MM.1S (cell line): ENCODE results near the gene ATP8B1.

Experiments
- DNase-seq: peaks from one replicate; pipeline ENCODE4 v3.0.0-alpha.2; 2015
- H2AFZ ChIP-seq: fragments of 300-600 bp; sonication (generic); 2 replicates; pipeline ENCODE4 v1.6.0; 2016; ENCODE audit warnings: antibody characterized with exemption, low read length
- H3F3A ChIP-seq: fragments of 300-600 bp; sonication (generic); 2 replicates; pipeline ENCODE4 v1.6.1; 2016; ENCODE audit warnings: mild to moderate bottlenecking, antibody characterized with exemption, low read length, moderate library complexity, mixed read lengths; ENCODE audit not compliant: insufficient read depth
- H3K27ac ChIP-seq: fragments of 300-600 bp; sonication (generic); 2 replicates; pipeline ENCODE4 v1.5.1; 2016; ENCODE audit warnings: mild to moderate bottlenecking, low read length
- H3K27me3 ChIP-seq: fragments of 300-600 bp; sonication (generic); replicated peaks from 2 replicates; pipeline ENCODE4 v1.6.0; 2016; ENCODE audit warnings: low read length; ENCODE audit not compliant: insufficient read depth
- H3K36me3 ChIP-seq: fragments of 300-600 bp; sonication (generic); replicated peaks from 2 replicates; pipeline ENCODE4 v1.6.1; 2016; ENCODE audit warnings: mild to moderate bottlenecking, low read length, mixed read lengths; ENCODE audit not compliant: insufficient read depth
- H3K4me1 ChIP-seq: fragments of 300-600 bp; sonication (generic); 2 replicates; pipeline ENCODE4 v1.6.1; 2016; ENCODE audit warnings: low read length, mixed read lengths
- H3K4me2 ChIP-seq: fragments of 300-600 bp; sonication (generic); 2 replicates; pipeline ENCODE4 v1.6.0; 2016; ENCODE audit warnings: low read depth, low read length
- H3K4me3 ChIP-seq: fragments of 300-600 bp; sonication (generic); 2 replicates; pipeline ENCODE4 v1.5.1; 2016; ENCODE audit warnings: low read length, mixed read lengths
- H3K79me2 ChIP-seq: fragments of 300-600 bp; sonication (generic); 2 replicates; pipeline ENCODE4 v1.6.1; 2016; ENCODE audit warnings: mixed run types, low read length, mixed read lengths
- H3K9ac ChIP-seq: fragments of 300-600 bp; sonication (generic); 2 replicates; pipeline ENCODE4 v1.6.1; 2016; ENCODE audit warnings: low read length, mixed read lengths
- H3K9me2 ChIP-seq: fragments of 300-600 bp; sonication (generic); replicated peaks from 2 replicates; pipeline ENCODE4 v1.6.1; 2016; ENCODE audit warnings: mild to moderate bottlenecking, low read length, mixed read lengths; ENCODE audit not compliant: insufficient read depth
- H3K9me3 ChIP-seq: fragments of 300-600 bp; sonication (generic); replicated peaks from 2 replicates; pipeline ENCODE4 v1.6.1; 2016; ENCODE audit warnings: mild to moderate bottlenecking, low read length, mixed read lengths; ENCODE audit not compliant: insufficient read depth
- H4K20me1 ChIP-seq: fragments of 300-600 bp; sonication (generic); 2 replicates; pipeline ENCODE4 v1.6.1; 2016; ENCODE audit warnings: mild to moderate bottlenecking, low read length, moderate library complexity, mixed read lengths; ENCODE audit not compliant: insufficient read depth
- EZH2 ChIP-seq: fragments of 300-600 bp; sonication (generic); optimal IDR thresholded peaks from 2 replicates; pipeline ENCODE3; 2017; ENCODE audit warnings: low read depth, mild to moderate bottlenecking, antibody characterized with exemption, low read length, mixed read lengths
- EZH2phosphoT487 ChIP-seq: fragments of 300-600 bp; sonication (generic); IDR thresholded peaks from 2 replicates; pipeline ENCODE4 v1.6.1; 2018; ENCODE audit warnings: antibody characterized with exemption, low read length
- TF ChIP-seq, protein P1 (sequence below): fragments of 300-600 bp; sonication (generic); IDR thresholded peaks from 2 replicates; pipeline ENCODE4 v1.5.1; 2016; ENCODE audit warnings: antibody characterized with exemption, low read length, mixed read lengths

ATP8B1 gene

DNA sequence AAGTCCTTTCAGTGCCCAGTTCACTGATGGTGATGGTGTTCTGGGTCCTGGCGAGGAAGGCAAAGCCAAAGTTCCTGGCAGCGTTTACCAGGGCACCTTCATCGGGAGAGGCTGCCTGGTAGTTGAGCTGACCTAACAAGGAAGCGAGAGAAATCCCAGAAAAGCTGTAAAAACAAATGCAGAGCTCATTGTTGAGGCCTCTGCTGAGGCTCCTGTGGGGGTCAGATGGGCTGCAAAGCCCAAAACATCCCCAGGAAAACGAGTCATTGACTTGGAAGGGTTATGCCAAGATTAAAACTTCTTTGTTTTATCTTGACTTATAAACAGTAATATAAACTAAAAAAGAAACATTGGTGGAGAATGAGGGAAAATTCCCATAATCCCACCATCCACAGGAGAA, 128.2 kb downstream of the ATP8B1 start:
- Histone ChIP-seq H3K9me2 (no peaks in the 10 kb centered on the region), H3K27ac (no peak overlapping the region), H3K79me2 (no peaks in the 10 kb centered on the region), H2AFZ (no peak overlapping the region), H3K36me3 (no peaks in the 10 kb centered on the region), H4K20me1 (no peaks in the 10 kb centered on the region), H3K4me1 (no peaks in the 10 kb centered on the region), H3K9me3 (no peaks in the 10 kb centered on the region), H3K9ac (no peak overlapping the region), H3K4me2 (no peak overlapping the region), H3K27me3 (no peaks in the 10 kb centered on the region), H3K4me3 (no peak overlapping the region), H3F3A (no peaks in the 10 kb centered on the region)
- no peak for DNase-seq
- TF ChIP-seq EZH2phosphoT487 (no peak), EZH2 (no peak)
- TF ChIP-seq, protein P1, sequence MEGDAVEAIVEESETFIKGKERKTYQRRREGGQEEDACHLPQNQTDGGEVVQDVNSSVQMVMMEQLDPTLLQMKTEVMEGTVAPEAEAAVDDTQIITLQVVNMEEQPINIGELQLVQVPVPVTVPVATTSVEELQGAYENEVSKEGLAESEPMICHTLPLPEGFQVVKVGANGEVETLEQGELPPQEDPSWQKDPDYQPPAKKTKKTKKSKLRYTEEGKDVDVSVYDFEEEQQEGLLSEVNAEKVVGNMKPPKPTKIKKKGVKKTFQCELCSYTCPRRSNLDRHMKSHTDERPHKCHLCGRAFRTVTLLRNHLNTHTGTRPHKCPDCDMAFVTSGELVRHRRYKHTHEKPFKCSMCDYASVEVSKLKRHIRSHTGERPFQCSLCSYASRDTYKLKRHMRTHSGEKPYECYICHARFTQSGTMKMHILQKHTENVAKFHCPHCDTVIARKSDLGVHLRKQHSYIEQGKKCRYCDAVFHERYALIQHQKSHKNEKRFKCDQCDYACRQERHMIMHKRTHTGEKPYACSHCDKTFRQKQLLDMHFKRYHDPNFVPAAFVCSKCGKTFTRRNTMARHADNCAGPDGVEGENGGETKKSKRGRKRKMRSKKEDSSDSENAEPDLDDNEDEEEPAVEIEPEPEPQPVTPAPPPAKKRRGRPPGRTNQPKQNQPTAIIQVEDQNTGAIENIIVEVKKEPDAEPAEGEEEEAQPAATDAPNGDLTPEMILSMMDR: no peak

DNA sequence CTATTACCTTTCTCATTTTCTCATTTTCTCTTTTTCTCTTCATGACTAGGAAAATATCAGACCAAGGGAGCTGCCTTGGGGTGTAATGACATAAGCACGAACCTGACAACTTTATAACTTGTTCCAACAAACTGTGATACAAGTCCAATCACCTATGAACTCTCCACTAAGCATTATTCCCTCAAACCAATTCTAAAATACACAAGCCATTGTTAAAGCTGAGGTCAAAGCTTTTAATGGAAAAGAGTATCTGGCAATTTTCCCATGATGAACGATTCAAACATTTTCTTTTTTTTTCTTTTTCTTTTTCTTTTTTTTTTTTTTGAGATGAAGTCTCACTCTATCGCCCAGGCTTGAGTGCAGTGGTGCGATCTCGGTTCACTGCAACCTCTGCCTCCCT, 133.1 kb downstream of the ATP8B1 start:
- Histone ChIP-seq H3K27me3 (no peaks in the 10 kb centered on the region), H3F3A (no peaks in the 10 kb centered on the region), H3K4me3 (no peak overlapping the region), H4K20me1 (no peaks in the 10 kb centered on the region), H3K36me3 (no peaks in the 10 kb centered on the region), H3K27ac (no peak overlapping the region), H3K79me2 (no peaks in the 10 kb centered on the region), H3K4me2 (no peak overlapping the region), H3K4me1 (no peaks in the 10 kb centered on the region), H2AFZ (no peak overlapping the region), H3K9me3 (no peaks in the 10 kb centered on the region), H3K9me2 (no peaks in the 10 kb centered on the region), H3K9ac (no peak overlapping the region)
- TF ChIP-seq EZH2: no peak
- TF ChIP-seq, protein P1: no peak
- no peak for TF ChIP-seq EZH2phosphoT487
- no peak for DNase-seq

DNA sequence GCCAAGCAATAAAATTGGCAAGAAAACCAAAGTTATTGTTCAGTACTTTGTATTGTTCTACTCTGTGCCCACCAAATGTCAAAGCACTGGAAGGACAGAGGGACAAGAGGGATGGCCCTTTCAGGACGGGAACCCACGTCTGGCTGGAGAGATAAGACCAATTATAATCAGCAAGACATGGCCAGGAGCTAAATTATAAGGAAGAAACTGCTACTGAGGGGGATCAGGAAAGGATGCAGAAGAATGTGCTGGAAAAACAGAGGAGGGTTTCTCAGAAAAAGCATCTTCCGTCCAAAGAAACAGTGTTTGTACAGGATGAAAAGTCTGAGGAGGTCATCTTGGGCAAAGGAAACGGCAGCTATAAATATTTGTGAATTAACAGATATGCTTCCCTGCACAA, 135.1 kb downstream of the ATP8B1 start:
- H3K9me2 ChIP-seq: no peaks in the 10 kb centered on the region
- no peaks in the 10 kb centered on the region for H3K4me1 ChIP-seq
- H2AFZ ChIP-seq: no peak overlapping the region
- H3K27me3 ChIP-seq: no peaks in the 10 kb centered on the region
- no peaks in the 10 kb centered on the region for H3K36me3 ChIP-seq
- DNase-seq: no peak
- H3K4me2 ChIP-seq: no peak overlapping the region
- no peak overlapping the region for H3K27ac ChIP-seq
- no peaks in the 10 kb centered on the region for H3K9me3 ChIP-seq
- H3K4me3 ChIP-seq: no peak overlapping the region
- no peak for TF ChIP-seq EZH2
- TF ChIP-seq, protein P1: no peak
- no peak for TF ChIP-seq EZH2phosphoT487
- H3K79me2 ChIP-seq: no peaks in the 10 kb centered on the region
- no peak overlapping the region for H3K9ac ChIP-seq
- H3F3A ChIP-seq: no peaks in the 10 kb centered on the region
- no peaks in the 10 kb centered on the region for H4K20me1 ChIP-seq
